Activated CD4-positive, CD25-positive, alpha-beta regulatory T cell treated with anti-CD3 and anti-CD28 coated beads, Interleukin-2, amount 50 U/mL, for 72 hours (primary cell): ENCODE results near the gene XYLT1.
"Not testable (repeated sequence)": the region's sequence is repeated elsewhere in the genome, so short reads cannot be mapped to it uniquely, and the experiment has no call there.

Experiments used
- DNase-seq: peaks from one replicate; pipeline ENCODE4 v3.0.0; 2021

XYLT1 gene

DNA sequence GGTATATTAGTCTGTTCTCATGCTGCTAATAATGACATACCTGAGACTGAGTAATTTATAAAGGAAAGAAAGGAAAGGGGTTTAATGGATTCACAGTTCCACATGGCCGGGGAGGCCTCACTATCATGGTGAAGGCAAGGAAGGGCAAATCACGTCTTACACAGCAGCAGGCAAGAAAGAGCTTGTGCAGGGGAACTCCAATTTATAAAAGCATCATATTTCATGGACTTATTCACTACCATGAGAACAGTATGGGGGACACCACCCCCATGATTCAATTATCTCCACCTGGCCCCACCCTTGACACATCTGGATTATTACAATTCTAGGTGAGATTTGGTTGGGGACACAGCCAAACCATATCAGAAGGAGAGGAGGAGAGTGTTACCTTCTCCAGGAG is 17.7 kb upstream of the XYLT1 start:
- DNase-seq: no peak

DNA sequence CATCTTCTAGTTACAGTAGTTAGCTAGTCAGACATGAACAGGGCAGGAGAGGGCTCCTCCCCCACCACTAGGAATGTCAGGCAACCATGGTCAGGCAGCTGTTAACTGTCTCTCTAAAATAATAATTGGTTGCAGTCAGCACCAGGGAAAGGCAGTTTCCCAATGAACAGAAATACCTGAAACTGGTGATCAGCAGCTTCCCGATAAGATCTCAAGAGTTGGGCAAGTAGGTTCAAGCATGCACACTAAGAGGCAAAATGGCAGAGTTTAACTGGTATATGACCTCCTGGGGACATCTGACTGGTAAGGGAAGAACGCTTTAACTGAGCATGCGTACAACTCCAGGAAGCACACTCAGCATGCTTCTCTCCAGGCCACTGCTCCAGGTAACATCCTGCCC is 12.6 kb upstream of the XYLT1 start:
- DNase-seq: no peak

DNA sequence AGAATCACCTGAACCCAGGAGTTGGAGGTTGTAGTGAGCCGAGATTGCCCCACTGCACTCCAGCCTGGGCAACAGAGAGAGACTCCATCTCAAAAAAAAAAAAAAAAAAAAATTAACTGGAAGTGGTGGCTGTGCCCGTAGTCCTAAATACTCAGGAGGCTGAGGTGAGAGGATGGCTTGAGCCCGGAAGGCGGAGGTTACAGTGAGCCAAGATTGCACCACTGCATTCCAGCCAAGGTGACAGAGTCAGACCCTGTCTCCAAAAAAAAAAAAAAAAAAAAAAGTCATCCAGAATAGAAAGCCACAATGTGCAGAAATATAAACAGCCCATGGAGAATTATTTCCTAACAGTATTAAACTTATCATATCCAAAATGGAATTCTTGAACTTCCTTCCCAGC is 11.6 kb upstream of the XYLT1 start:
- DNase-seq: not testable (repeated sequence)

DNA sequence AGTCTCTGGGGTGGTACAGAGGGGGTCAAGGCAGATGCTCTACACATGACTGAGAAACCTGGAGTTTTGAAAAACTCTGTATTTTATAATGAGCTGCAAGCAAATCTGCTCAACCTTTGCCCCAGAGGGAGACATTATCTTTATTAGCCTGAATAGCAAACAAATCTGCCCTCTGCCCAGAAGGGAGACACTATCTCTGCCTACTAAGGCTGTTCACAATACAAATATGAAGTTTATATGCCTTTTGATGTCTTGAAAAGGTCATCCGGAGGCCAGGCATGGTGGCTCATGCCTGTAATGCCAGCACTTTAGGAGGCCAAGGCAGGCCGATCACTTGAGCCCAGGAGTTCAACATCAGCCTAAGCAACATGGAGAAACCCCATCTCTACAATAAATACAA is 11.0 kb upstream of the XYLT1 start:
- no peak for DNase-seq

DNA sequence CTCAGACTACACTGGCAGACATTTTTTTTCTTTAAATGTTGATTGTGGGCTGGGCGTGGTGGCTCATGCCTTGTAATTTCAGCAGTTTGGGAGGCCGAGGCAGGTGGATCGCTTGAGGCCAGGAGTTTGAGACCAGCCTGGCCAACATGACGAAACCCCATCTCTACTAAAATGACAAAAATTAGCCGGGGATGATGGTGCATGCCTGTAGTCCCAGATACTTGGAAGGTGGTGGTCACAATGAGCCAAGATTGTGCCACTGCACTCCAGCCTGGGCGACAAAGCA is 6.4 kb upstream of the XYLT1 start:
- not testable (repeated sequence) for DNase-seq

GRCh38 chr16:17476414-17477259 is 5.9 kb upstream of the XYLT1 start:
- DNase-seq: no peak

- DNase-seq: no peak
These were observed 4.3 kb upstream of the XYLT1 start for GRCh38 chr16:17475104-17475503.

GRCh38 chr16:17474572-17474971 is 3.8 kb upstream of the XYLT1 start:
- no peak for DNase-seq

DNA sequence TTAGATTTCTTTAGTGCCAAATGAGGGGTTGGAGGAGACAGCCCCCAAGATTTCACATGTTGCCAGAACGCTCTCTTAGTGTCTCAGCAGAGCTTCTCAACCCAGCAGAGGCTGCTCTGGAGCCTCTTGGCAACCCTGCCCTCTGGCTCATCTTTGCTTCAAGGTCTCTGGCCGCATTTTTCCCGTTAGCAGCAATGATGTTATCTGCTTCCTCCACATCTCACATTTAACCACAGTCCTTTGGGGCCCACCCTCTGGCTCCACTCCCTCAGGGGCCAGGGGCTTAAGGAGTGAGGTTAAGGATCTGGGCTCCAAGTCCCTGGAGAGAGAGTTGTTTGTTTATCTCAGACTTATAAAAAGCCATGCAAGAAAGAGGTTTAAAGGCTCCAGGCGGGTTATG is 3.3 kb upstream of the XYLT1 start:
- DNase-seq: no peak

DNA sequence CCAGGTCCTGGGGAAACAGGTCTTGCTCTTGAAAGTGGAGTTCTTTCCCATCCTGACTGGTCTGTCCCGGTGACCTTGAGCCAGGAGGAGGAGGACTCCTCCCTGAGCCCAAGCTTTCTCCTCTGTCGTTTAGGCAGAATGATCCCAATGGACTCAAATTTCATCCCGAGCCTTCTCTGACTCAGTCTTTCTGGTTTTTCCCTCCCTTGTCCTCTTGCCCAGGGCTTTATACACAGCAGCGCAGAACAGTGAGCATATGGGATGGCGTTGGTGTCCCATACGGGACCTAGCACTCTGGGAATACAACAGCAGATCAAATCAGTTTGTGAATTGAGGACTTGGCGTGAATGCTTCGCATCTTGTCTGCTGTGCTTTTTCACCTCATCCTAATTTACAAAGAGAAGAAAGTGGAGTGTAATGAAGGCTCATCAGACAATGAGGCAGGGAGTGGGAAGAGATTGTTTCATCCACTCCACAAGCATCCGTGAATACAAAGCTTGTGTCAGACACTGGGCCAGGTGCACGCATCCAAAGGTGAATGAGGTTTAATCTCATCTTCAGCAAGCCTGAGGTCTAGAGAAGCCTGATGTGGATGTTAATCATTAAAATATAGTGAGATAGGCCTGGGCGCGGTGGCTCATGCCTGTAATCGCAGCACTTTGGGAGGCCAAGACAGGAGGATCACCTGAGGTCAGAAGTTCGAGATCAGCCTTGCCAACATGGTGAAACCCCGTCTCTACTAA is 1.1 kb upstream of the XYLT1 start:
- DNase-seq: no peak

DNA sequence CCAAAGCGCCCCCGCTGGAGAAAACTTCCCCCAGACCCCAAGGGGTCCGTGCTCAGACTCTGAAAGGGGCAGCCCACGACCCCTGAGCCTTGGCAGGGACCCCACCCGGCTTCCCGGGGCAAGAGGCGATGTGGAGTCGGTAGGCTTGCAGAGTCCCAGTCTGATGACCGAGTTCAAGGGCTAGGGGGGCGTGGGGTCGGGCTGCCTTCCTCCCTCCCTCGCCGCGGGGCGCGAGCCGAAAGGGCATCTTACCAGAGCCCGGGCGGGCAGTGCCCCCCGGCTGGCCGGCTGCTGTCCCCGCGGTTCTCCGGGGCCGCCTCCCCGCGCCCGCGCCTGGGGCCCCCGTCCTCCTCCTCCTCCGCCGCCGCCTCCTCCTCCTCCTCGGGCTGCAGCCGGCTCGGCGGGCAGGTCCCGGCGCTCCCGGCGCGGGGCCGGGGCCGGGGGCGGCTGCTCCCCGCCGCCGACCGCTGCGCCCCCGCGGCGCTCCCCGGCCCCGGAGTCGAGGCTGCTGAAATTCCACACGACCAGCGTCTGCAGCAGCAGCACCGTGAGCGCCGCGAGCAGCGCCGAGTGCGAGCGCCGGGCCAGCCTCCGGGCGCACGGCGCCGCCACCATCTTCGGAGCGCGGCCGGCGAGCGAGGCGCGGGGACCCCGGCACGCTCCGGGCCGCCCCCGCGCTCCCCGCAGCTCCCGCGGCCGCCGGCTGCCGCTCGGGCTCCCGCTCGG is 415 bp downstream of the XYLT1 start:
- DNase-seq: peak; percentile 42

DNA sequence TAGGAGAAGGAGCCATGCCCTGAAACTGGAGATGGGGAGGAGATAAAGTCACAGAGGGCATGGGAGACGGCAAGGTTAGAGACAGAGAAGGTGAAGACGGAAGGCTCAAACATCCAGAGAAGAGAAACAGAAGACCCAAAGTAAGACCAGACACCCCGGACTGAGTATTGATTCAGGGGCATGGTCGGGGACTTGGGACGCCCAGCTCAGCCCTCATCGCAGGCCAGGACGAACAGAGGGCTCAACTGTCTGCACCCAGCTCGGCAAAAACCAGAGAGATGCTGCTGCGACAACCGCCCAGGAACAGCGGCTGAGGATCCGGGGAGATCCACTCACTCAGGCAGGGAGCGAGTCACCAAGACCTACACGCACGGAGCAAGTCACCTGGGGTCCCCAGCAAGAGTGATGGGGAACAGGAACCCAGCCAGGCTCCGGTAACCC is 999 bp downstream of the XYLT1 start:
- peak; percentile 34 for DNase-seq

GRCh38 chr16:17469011-17469740 is 1.6 kb downstream of the XYLT1 start:
- peak; percentile 32 for DNase-seq

- no peak for DNase-seq
These were observed 2.1 kb downstream of the XYLT1 start for GRCh38 chr16:17468611-17469010.

- DNase-seq: no peak
These were observed 2.7 kb downstream of the XYLT1 start for GRCh38 chr16:17467923-17468540.

DNA sequence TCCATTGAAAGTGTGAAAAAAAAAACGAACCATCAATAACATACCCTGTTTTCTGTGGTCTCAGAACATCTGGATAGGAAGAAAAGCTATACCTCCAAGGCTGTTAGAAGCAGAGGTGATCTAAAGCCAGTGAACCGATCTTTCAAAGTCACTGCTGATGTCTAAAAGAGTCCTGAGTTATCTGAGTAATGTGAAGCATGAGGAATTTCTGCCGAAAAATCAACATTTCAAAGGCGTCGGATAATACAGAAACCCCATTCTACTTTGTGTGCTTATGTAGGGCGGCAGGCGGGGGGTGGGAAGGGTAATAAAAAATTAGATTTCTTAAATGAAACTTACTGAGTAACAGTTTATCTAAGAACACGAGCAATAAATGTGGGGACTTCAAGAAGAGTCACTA is 3.9 kb downstream of the XYLT1 start:
- no peak for DNase-seq

DNA sequence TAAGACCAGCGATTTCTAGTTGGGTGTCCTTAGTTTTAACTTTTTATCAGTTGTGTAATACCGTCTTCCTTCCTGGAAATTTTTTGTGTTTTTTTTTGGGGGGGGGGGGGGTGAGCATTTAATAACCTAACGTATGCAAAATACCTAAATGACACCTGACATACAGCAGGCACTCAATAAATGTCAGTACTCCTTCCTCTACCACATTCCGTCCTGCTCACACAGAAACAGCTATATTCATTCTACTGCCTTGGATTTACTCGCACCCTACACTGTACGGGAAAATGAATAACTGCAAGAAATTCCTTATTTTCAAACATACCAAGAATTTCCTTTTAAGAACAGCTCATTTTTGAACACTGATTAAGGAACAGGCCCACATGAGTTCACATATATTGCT is 5.3 kb downstream of the XYLT1 start:
- DNase-seq: no peak

DNA sequence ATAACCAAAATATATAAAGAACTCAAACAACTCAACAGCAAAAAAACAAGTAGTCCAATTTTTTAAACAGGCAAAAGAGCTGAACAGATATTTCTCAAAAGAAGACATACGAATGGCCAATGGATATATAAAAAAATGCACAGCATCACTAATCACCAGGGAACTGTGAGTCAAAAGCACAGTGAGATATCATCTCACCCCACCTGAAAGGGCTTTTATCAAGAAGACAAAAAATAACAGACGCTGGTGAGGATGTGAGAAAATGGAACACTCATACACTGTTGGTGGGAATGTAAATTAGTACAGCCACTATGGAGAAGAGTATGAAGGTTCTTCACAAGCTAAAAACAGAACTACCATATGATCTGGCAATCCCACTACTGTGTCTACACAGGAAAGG is 7.4 kb downstream of the XYLT1 start:
- DNase-seq: no peak

- no peak for DNase-seq
These were observed 8.6 kb downstream of the XYLT1 start for GRCh38 chr16:17461951-17462729.

GRCh38 chr16:17460890-17461289 is 9.9 kb downstream of the XYLT1 start:
- DNase-seq: no peak

DNA sequence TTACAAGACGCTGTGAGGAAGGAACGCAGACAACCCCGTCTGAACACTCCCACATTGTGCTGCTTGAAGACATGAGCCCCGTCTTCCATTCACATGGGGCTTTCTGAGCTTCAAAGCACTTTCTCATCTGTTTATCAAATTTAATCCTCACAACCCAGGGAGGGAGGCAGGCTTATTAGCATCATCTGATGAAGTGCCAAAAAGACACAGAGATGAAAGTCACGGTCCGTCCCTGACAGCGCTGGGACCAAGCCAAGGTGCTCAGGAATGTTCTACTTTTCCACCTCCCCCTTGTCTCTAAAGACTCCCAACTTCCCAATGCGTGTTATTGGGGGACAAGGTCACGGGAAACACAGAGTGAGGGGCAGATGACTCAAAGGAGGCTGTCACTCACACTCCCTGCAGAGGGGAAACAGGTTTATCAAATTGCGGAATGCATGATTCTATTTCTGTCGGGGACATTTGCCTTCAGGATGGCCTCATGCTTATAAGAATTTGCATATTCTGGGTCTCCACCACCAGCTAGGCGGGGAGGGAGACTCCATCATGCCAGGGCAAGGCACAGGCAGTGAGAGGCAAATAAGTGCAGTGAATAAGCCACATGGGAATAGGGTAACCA is 10.7 kb downstream of the XYLT1 start:
- DNase-seq: no peak
